Astrocyte (in vitro differentiated cells and primary cell): ENCODE data around the gene BASP1. TPM values are rescaled to one million over a fixed set of nuclear protein-coding genes. Genes with fewer than 3 reads are reported as not detected.

Experiments
- DNase-seq: peaks from one replicate; pipeline ENCODE4 v3.0.0-alpha.2; 2010; ENCODE audit warnings: low read depth
- FAIRE-seq: peaks from 2 replicates; lab custom pipeline; 2011; peaks lifted over from hg19 to GRCh38; lab: Jason Lieb, UNC
- H2AFZ ChIP-seq: 2 replicates; pipeline ENCODE4 v1.6.0; 2012; ENCODE audit warnings: low read depth, low read length, inconsistent platforms
- H3K27ac ChIP-seq: 2 replicates; pipeline ENCODE4 v1.5.1; 2011; ENCODE audit warnings: low read depth, low read length, inconsistent platforms
- H3K27me3 ChIP-seq: 2 replicates; pipeline ENCODE4 v1.6.0; 2011; ENCODE audit warnings: low read length, inconsistent platforms; ENCODE audit not compliant: insufficient read depth
- H3K36me3 ChIP-seq: 2 replicates; pipeline ENCODE4 v1.5.1; 2011; ENCODE audit warnings: low read length, inconsistent platforms; ENCODE audit not compliant: insufficient read depth
- H3K4me1 ChIP-seq: 2 replicates; pipeline ENCODE4 v1.5.1; 2011; ENCODE audit warnings: low read length, inconsistent platforms; ENCODE audit not compliant: insufficient read depth
- H3K4me2 ChIP-seq: 2 replicates; pipeline ENCODE4 v1.6.0; 2012; ENCODE audit warnings: low read length, inconsistent platforms
- H3K4me3 ChIP-seq: 2 replicates; pipeline ENCODE4 v1.5.1; 2011; ENCODE audit warnings: low read depth, mild to moderate bottlenecking, low read length, inconsistent platforms; ENCODE audit not compliant: insufficient read depth
- H3K79me2 ChIP-seq: 2 replicates; pipeline ENCODE4 v1.6.0; 2012; ENCODE audit warnings: mild to moderate bottlenecking, low read length, inconsistent platforms; ENCODE audit not compliant: insufficient read depth
- H3K9ac ChIP-seq: 2 replicates; pipeline ENCODE4 v1.6.0; 2012; ENCODE audit warnings: mild to moderate bottlenecking, low read length, inconsistent platforms
- H3K9me3 ChIP-seq: 2 replicates; pipeline ENCODE4 v1.5.1; 2012; ENCODE audit warnings: low read depth, mild to moderate bottlenecking, low read length, inconsistent platforms; ENCODE audit not compliant: insufficient read depth
- H4K20me1 ChIP-seq: 2 replicates; pipeline ENCODE4 v1.6.0; 2012; ENCODE audit warnings: low read length, inconsistent platforms; ENCODE audit not compliant: insufficient read depth
- H3K27ac Mint-ChIP-seq: one replicate; pipeline ENCODE4 v1.8.0; 2021; ENCODE audit warnings: mild to moderate bottlenecking, mixed read lengths; ENCODE audit not compliant: unreplicated experiment
- H3K27me3 Mint-ChIP-seq: one replicate; pipeline ENCODE4 v1.8.0; 2021; ENCODE audit warnings: low read depth, mixed read lengths; ENCODE audit not compliant: unreplicated experiment
- H3K36me3 Mint-ChIP-seq: one replicate; pipeline ENCODE4 v1.8.0; 2021; ENCODE audit warnings: low read depth, mixed read lengths; ENCODE audit not compliant: unreplicated experiment
- H3K4me1 Mint-ChIP-seq: one replicate; pipeline ENCODE4 v1.8.0; 2021; ENCODE audit warnings: low read depth, mixed read lengths; ENCODE audit not compliant: unreplicated experiment
- H3K4me3 Mint-ChIP-seq: one replicate; pipeline ENCODE4 v1.8.0; 2021; ENCODE audit warnings: mild to moderate bottlenecking, moderate library complexity, mixed read lengths; ENCODE audit not compliant: unreplicated experiment
- H3K9me3 Mint-ChIP-seq: one replicate; pipeline ENCODE4 v1.8.0; 2021; ENCODE audit warnings: mild to moderate bottlenecking, mixed read lengths; ENCODE audit not compliant: unreplicated experiment
- CTCF ChIP-seq: IDR thresholded peaks from 2 replicates; pipeline ENCODE4 v1.5.1; 2011; ENCODE audit warnings: low read depth, mild to moderate bottlenecking, inconsistent platforms, low read length, moderate library complexity; ENCODE audit not compliant: insufficient read depth
- EZH2 ChIP-seq: IDR thresholded peaks from 2 replicates; pipeline ENCODE4 v1.6.1; 2012; ENCODE audit warnings: mild to moderate bottlenecking, low read length, inconsistent platforms; ENCODE audit not compliant: insufficient read depth
- total RNA-seq: library from RNA; stranded (reverse); gene quantifications from 2 replicates; pipeline ENCODE4 v1.2.1, GENCODE V29; 2021

The BASP1 gene
- total RNA-seq, 1 donor from 2014 or later, result 273 TPM

GRCh38 chr5:17282283-17283120 is 65.1 kb downstream of the BASP1 start:
- Mint-ChIP-seq H3K27me3 (no peaks in the 10 kb centered on the region), H3K4me3 (no peak overlapping the region), H3K9me3 (no peaks in the 10 kb centered on the region), H3K36me3 (peaks cover 9% of the 10 kb centered on the region), H3K4me1 (peaks cover 22% of the 10 kb centered on the region), H3K27ac (peak overlapping the region; percentile 11)
- DNase-seq (no peak), FAIRE-seq (no peak)
- Histone ChIP-seq H3K27ac (no peak overlapping the region), H3K9me3 (no peaks in the 10 kb centered on the region), H4K20me1 (peaks cover 10% of the 10 kb centered on the region), H3K9ac (peak overlapping the region; percentile 7), H3K27me3 (no peaks in the 10 kb centered on the region), H3K79me2 (no peaks in the 10 kb centered on the region), H3K36me3 (peaks cover 5% of the 10 kb centered on the region), H3K4me1 (peaks cover 4% of the 10 kb centered on the region), H3K4me2 (peak overlapping the region; percentile 55), H2AFZ (no peak overlapping the region), H3K4me3 (no peak overlapping the region)
- TF ChIP-seq EZH2, result no peak
- no peak for TF ChIP-seq CTCF

- no peak for TF ChIP-seq CTCF
- no peak for TF ChIP-seq EZH2
Measured at GRCh38 chr5:17283121-17283415, 65.6 kb downstream of the BASP1 start.

GRCh38 chr5:17287501-17288155 is 70.2 kb downstream of the BASP1 start:
- DNase-seq (no peak), FAIRE-seq (no peak)
- no peaks in the 10 kb centered on the region for H4K20me1 ChIP-seq
- H3K27ac Mint-ChIP-seq, result no peak overlapping the region
- H3K36me3 ChIP-seq, result no peaks in the 10 kb centered on the region
- no peaks in the 10 kb centered on the region for H3K79me2 ChIP-seq
- H2AFZ ChIP-seq, result no peak overlapping the region
- no peaks in the 10 kb centered on the region for H3K27me3 ChIP-seq
- no peaks in the 10 kb centered on the region for H3K9me3 ChIP-seq
- no peak for TF ChIP-seq CTCF
- H3K36me3 Mint-ChIP-seq, result peaks cover 3% of the 10 kb centered on the region
- H3K4me2 ChIP-seq, result no peak overlapping the region
- H3K4me3 Mint-ChIP-seq, result no peak overlapping the region
- no peaks in the 10 kb centered on the region for H3K27me3 Mint-ChIP-seq
- H3K27ac ChIP-seq, result no peak overlapping the region
- H3K9me3 Mint-ChIP-seq, result peaks cover 4% of the 10 kb centered on the region
- H3K4me3 ChIP-seq, result no peak overlapping the region
- no peak overlapping the region for H3K9ac ChIP-seq
- peaks cover 15% of the 10 kb centered on the region for H3K4me1 Mint-ChIP-seq
- H3K4me1 ChIP-seq, result no peaks in the 10 kb centered on the region

More at GRCh38 chr5:17283121-17283415, 65.6 kb downstream of the BASP1 start:
- no peak overlapping the region for H3K4me3 ChIP-seq
- no peaks in the 10 kb centered on the region for H3K27me3 ChIP-seq
- peaks cover 4% of the 10 kb centered on the region for H3K4me1 ChIP-seq
- Mint-ChIP-seq H3K27ac (no peak overlapping the region), H3K4me1 (peaks cover 22% of the 10 kb centered on the region), H3K9me3 (peaks cover 3% of the 10 kb centered on the region), H3K4me3 (no peak overlapping the region), H3K36me3 (peaks cover 6% of the 10 kb centered on the region), H3K27me3 (no peaks in the 10 kb centered on the region)
- FAIRE-seq (no peak), DNase-seq (no peak)
- H3K4me2 ChIP-seq, result no peak overlapping the region
- no peaks in the 10 kb centered on the region for H3K36me3 ChIP-seq
- H3K9ac ChIP-seq, result no peak overlapping the region
- no peaks in the 10 kb centered on the region for H3K9me3 ChIP-seq
- H3K27ac ChIP-seq, result no peak overlapping the region
- H4K20me1 ChIP-seq, result peaks cover 8% of the 10 kb centered on the region
- H2AFZ ChIP-seq, result no peak overlapping the region
- no peaks in the 10 kb centered on the region for H3K79me2 ChIP-seq
